HG03196 (cell line): Measurements from ENCODE around the gene RNASE8.

Experiments used
- ATAC-seq: cut with Tn5 transposase; IDR thresholded peaks from one replicate; pipeline ENCODE4 v1.9.1; 2021; ENCODE audit not compliant: unreplicated experiment

Gene RNASE8

DNA sequence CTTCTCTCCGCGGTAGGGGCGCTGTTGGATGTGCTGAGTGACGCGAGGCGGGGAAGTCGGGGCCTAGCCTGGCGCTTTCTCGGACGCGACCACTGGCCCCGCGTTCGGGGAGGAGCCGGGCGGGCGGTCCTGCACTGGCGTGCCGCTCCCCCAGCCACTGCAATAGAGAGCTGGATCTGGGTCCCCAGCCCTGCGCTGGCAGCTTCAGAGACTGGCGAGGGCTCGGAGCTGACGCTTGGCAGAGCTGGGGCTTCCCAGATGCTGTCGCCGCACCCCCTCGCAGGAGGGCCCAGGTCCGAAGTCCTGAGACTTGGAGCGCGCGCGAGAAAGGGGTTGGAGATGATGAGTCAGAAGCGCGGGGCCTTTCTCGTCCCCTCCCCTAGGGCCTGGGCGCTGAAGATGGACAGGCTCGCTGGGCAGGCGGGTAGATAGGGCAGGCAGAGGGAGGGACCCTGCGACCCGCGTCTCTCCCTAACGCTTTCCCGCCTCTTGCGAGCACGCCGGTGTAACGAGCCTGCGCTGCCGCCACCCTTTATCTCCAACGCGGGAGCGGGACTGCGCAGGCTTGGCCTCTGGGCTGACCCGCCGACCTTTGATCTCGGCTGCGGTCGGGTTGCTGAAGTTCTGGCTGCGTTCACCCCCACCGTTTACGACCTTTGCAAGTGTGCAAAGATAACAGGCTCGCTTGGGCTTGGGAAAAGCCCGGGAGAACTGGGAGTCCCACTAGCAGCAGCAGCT, 46.3 kb downstream of the RNASE8 start:
- ATAC-seq: peak; percentile 89

DNA sequence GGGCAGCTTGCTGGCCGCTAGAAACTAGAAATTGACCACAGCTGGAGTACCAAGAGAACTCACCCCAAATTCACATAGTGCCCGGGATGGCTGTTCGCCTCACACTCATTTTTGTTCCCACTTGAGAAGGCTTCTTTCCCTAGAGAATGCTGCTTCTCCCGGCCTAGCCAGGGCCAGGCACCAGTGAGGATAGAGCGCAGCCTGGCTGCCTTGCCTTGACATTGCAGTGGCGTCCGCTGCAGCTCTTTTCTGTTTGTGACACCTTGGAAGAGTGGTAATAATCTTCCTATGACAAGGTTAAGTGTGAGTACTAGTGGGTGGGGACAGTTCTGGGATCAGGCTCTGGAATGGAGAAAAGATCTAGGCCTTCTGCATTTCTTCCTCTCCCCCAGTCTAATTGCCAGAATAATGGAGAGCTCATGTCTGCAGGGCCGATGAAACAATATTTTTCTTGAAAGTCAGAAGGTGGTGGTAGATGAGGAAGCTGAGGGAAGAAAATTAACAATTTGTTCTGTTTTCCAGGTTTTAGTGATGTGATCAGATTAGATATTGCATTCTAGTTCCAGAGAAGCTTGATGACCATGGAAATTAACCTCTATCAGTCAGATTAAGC, 46.9 kb downstream of the RNASE8 start:
- ATAC-seq: peak; percentile 37

DNA sequence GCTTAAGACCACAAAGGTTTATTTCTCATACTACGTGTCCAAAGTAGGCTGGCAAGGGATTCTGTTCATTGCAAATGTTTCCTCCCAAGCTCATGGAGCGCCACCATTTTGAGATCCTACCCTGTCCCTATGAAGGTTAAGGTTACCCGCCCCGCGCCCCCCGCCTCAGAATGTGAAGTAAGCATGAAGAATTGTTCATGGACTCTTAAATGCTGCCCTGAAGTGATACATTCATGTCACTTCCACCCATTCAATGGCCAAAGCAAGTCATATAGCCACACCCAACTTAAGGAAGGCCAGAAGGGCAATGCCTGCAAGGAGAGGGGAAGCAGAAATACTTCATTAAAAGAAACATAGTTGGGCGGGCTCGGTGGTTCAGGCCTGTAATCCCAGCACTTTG, 47.5 kb downstream of the RNASE8 start:
- ATAC-seq: no peak

DNA sequence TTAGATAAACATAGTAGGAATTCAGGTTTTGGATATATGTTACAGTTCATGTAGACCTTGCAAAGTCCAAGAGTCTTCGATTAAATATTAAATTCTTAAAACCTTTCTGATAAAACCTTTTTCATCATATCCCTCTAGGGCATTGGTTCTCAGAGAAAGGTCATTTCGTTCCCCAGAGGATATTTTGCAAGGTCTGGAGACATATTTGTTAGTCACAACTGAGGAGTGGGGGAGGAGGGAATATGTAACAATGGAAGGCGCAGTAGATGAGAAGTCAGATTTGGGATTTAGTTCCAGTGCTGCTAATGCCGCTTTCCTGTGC, 48.5 kb downstream of the RNASE8 start:
- ATAC-seq: no peak

DNA sequence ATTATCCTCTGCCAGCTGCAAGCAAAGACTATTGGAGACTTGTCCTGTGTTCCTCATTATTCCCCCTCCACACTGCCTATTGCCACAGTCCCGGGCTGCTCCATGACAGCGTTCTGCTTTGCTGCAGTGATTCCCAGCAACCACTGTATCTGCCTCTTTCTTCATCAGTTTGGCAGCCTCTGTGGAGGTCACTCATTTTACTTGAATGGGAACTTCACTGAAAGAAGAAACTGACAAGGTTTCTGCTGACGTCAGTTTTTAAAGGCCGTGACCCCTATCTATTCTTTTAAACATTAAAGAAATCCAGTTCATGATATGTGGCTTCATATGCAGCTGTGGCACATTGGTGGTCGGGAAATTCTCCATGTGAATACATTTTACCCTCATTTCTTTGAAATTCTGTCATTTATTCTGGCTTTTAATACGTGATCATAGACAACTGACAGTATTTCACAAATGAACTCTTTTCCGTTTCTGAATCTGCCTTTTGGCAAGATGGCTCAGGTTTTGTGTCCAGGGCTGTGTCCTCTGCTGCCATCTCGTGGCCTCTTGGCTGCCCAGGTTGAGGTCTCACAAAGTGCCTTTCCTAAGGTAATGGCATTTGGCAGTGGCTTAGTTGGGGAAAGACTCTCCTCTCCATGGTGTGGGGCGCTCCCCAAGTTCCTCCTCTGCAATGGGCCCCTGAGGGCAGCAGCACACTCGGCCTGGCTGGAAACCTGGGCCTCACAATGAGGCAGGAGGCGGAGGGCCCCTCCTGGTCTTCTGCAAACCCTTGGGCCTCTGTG, 49.1 kb downstream of the RNASE8 start:
- no peak for ATAC-seq

DNA sequence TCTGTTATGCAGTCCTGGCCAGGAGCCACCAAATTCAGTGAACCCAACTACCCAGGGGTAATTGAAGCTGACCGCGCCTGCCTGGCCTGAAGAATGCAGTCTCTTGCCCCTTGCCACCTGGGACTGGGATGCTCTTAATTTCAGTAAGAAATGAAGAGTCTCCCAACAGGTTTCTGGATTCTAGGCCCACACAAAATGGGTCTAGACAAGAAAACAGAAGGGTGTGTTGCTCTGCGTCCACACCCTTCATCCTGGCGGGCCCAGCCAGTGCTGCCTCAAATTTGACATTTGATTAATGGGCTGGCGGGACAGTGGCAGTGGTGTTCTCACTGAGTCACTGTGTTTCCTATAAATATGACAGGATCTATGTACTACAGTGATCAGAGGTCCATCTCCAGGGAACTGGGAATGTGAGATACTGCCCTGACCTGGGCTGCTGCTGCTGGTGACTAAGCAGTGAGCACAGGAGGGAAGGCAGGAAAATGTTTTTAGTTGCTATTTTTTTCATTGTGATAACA, 49.7 kb downstream of the RNASE8 start:
- no peak for ATAC-seq
